HAP-1 (cell line): ENCODE measurements around the gene ANKRD61.
"Not testable (repeated sequence)": the region's sequence is repeated elsewhere in the genome, so short reads cannot be mapped to it uniquely, and the experiment has no call there.

Source experiments
- DNase-seq, 2 experiments: peaks; one replicate each; pipeline ENCODE4 v3.0.0-alpha.2; 2016 to 2020; ENCODE audit warnings: low spot score in 2 of 2
- H3K27me3 ChIP-seq: fragments of 250-450 bp; sonication (Bioruptor Pico); 2 replicates; pipeline ENCODE4 v1.5.1; 2020; ENCODE audit warnings: low read depth, mild to moderate bottlenecking, moderate library complexity
- H3K36me3 ChIP-seq: fragments of 250-450 bp; sonication (Bioruptor Pico); replicated peaks from 2 replicates; pipeline ENCODE4 v1.5.1; 2020; ENCODE audit warnings: mild to moderate bottlenecking
- H3K4me1 ChIP-seq: fragments of 250-450 bp; sonication (Bioruptor Pico); 2 replicates; pipeline ENCODE4 v1.5.1; 2020; ENCODE audit warnings: mild to moderate bottlenecking
- H3K4me3 ChIP-seq: fragments of 250-450 bp; sonication (Bioruptor Pico); 2 replicates; pipeline ENCODE4 v1.5.1; 2020; ENCODE audit warnings: mild to moderate bottlenecking, moderate library complexity
- H3K9me3 ChIP-seq: fragments of 250-450 bp; sonication (Bioruptor Pico); 2 replicates; pipeline ENCODE4 v1.5.1; 2020; ENCODE audit warnings: mild to moderate bottlenecking, moderate library complexity
- in situ Hi-C: fragments of 300-500 bp; cut with MboI; formaldehyde crosslinking; loops from 3 replicates; pipeline ENCODE4 v1.14.3; 2020; ENCODE audit warnings: low sequenced_read_pairs, inconsistent platforms, mixed read lengths

The ANKRD61 gene

GRCh38 chr7:6056616-6057015 is 25.4 kb downstream of the ANKRD61 start:
- no peak for DNase-seq
- in situ Hi-C loops: no loop called here
- Histone ChIP-seq H3K9me3 (no peaks in the 10 kb centered on the region), H3K4me1 (peaks cover 6% of the 10 kb centered on the region), H3K4me3 (no peak overlapping the region), H3K27me3 (no peaks in the 10 kb centered on the region), H3K36me3 (peaks cover 21% of the 10 kb centered on the region)

DNA sequence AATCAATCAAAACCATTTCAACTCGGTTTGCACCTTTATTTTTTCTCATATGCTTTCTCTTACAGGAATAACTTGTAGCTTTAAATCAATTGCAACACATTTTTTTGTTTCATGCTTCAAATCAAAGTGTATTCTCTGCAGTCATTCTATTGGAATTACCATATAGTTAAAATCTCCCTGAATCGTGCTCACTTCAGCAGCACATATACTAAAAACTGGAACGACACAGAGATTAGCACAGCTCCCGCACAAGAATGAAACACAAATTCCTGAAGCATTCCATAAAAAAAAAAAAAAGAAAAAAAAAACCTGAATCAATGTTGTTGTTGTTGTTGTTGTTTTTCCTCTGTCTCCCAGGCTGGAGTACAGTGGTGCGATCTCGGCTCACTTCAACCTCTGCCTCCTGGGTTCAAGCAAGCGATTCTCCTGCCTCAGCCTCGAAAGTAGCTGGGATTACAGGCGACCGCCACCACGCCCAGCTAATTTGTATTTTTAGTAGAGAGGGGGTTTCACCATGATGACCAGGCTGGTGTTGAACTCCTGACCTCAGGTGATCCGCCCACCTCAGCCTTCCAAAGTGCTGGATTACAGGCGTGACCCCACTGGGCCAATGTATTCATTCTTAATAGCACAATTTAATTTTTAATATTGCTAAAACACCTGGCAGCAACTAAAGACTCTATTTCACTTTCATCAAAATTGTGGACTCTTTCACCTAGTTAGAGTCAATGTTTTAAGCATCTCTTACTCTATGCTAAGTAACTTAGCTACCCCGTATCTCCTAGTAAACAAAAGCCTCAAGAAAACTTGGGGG is 26.3 kb downstream of the ANKRD61 start:
- in situ Hi-C loops: no loop called here
- Histone ChIP-seq H3K36me3 (peaks cover 21% of the 10 kb centered on the region), H3K9me3 (no peaks in the 10 kb centered on the region), H3K4me3 (peak overlapping the region; percentile 65), H3K27me3 (no peaks in the 10 kb centered on the region), H3K4me1 (peaks cover 6% of the 10 kb centered on the region)
- DNase-seq: peak in 1 of 2 experiments; percentile 38

GRCh38 chr7:6059941-6060340 is 28.8 kb downstream of the ANKRD61 start:
- H3K9me3 ChIP-seq, in situ Hi-C loops, H3K4me1 ChIP-seq, H3K27me3 ChIP-seq, H3K4me3 ChIP-seq, DNase-seq, H3K36me3 ChIP-seq: not testable (repeated sequence)

DNA sequence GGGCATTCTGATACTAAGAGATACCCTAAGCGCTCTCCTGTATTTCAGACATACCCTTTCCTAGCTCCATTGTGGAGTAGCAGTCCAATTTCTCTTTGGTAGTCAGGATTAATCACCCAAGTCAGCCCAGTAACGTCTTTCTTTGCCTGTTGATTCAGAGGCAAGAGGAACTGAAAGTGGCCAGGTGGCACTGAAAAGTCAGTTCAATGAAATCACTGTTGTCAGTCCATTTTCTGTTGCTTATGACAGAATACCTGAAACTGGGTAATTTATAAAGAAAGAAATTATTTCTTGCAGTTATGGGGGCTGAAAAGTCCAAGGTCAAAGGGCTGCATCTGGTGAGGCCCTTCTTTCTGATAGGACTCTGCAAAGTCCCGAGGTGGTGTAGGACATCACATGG is 40.2 kb downstream of the ANKRD61 start:
- no peaks in the 10 kb centered on the region for H3K36me3 ChIP-seq
- no peak for DNase-seq
- H3K9me3 ChIP-seq: no peaks in the 10 kb centered on the region
- H3K27me3 ChIP-seq: no peaks in the 10 kb centered on the region
- H3K4me1 ChIP-seq: no peaks in the 10 kb centered on the region
- no peak overlapping the region for H3K4me3 ChIP-seq
- in situ Hi-C loops: no loop called here

DNA sequence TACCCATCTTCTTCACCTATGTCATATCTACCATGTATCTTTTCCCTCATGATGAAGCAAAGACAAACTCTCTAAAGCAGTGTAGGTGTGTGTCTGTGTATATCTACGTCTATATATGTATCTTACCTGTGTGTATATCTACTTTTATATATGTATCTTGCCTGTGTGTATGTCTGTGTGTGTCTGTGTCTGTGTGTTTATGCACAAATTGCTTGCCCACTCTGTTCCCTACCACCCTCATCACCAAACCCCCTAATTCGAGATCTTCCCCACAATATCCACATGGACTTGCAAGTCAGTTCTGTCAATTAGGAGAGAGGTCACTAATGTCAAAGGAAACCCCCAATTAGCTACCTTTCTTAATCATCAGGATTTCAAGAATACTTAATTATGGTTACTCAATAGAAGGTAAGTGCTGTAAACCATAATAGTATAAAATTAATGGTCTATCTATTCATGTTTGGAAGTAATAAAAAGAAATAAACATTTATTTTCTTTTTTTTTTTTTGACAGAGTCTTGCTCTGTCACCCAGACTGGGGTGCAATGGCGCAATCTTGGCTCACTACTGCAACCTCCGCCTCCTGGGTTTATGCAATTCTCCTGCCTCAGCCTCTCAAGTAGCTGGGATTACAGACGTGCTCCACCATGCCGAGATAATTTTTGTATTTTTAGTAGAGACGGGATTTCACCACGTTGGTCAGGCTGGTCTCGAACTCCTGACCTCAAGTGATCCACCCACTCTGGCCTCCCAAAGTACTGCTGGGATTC is 43.6 kb downstream of the ANKRD61 start:
- DNase-seq: no peak
- Histone ChIP-seq H3K36me3 (no peaks in the 10 kb centered on the region), H3K27me3 (no peaks in the 10 kb centered on the region), H3K4me1 (no peaks in the 10 kb centered on the region), H3K9me3 (no peaks in the 10 kb centered on the region), H3K4me3 (no peak overlapping the region)
- in situ Hi-C loops: no loop called here

GRCh38 chr7:6078548-6078947 is 47.4 kb downstream of the ANKRD61 start:
- in situ Hi-C loops: no loop called here

GRCh38 chr7:6083047-6083446 is 51.9 kb downstream of the ANKRD61 start:
- in situ Hi-C loops, H3K27me3 ChIP-seq, H3K36me3 ChIP-seq: not testable (repeated sequence)

More at GRCh38 chr7:6078548-6078947, 47.4 kb downstream of the ANKRD61 start:
- Histone ChIP-seq H3K36me3 (no peaks in the 10 kb centered on the region), H3K9me3 (no peaks in the 10 kb centered on the region), H3K4me1 (no peaks in the 10 kb centered on the region), H3K4me3 (no peak overlapping the region), H3K27me3 (no peaks in the 10 kb centered on the region)
- no peak for DNase-seq

More at GRCh38 chr7:6083047-6083446, 51.9 kb downstream of the ANKRD61 start:
- H3K4me3 ChIP-seq, H3K4me1 ChIP-seq, H3K9me3 ChIP-seq, DNase-seq: not testable (repeated sequence)
